GDM1 (cell line): ENCODE data around the gene TANC2.

Experiments used
- DNase-seq: peaks from one replicate; lab custom pipeline; 2025; lab: John Stamatoyannopoulos, UW

Gene TANC2

DNA sequence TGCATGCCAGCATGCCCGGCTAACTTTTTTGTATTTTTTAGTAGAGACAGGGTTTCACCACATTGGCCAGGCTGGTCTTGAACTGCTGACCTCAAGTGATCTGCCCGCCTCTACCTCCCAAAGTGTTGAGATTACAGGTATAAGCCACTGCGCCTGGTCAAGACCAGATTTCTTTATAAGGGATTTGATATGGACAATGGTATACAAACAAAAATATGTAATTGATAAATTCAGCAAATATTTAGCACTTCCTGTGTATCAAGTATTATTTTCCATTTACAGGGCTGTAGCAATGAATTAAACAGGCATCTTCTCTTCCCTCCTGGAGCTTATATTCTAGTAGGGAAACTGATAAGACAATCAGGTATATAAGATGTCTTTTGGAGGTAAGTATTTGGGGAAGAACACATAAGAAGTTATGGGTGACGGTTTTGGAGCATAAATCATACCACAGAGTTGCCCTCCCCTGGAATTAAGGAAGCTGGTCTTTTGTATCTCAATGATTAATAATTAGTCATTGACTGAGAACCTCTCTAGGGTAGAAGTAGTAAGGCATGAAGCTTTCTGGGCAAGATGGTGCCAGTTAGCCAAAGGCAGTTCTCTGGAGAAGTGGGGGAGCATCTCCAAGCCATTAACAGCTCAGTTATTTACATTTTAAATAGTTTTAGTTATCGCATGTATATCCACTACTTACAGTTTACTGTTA, 35.8 kb downstream of the TANC2 start:
- no peak for DNase-seq

DNA sequence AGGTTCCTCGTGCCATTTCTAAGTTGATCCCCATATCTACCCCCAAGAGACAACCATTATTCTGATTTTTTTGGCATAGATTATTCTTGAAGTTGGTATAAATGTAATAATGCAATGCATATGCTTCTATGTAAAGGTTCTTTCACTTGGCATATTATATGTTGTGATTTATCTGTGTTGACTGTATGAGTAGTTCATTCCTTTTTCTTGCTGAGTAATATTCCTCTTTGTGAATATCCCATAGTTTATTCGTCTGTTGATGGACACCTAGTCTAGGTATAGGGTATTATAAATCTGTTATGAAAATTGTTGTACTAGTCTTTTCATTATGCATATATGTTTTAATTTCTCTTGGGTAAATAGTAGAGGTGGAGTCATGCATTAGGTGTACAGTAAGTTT, 36.6 kb downstream of the TANC2 start:
- no peak for DNase-seq

GRCh38 chr17:63015824-63016223, 49.8 kb downstream of the TANC2 start:
- no peak for DNase-seq
